ENCODE measurements around the gene GPR37L1.

- TF ChIP-seq EZH2 (IDR thresholded peaks at IDR 0.05; ENCODE audit: borderline replicate concordance, insufficient read depth, low read length, poor library complexity, severe bottlenecking) (no peak), EP300 (conservative IDR thresholded peaks at IDR 0.05; ENCODE audit: poor library complexity, severe bottlenecking) (no peak), POLR2AphosphoS5 (IDR thresholded peaks at IDR 0.05) (no peak), TAF1 (IDR thresholded peaks at IDR 0.05; ENCODE audit: low read depth) (no peak), RAD21 (conservative IDR thresholded peaks at IDR 0.05) (no peak), SMC3 (conservative IDR thresholded peaks at IDR 0.05; ENCODE audit: poor library complexity) (no peak), MXI1 (conservative IDR thresholded peaks at IDR 0.05; ENCODE audit: poor library complexity, severe bottlenecking) (no peak)
- TF ChIP-seq, protein P1, sequence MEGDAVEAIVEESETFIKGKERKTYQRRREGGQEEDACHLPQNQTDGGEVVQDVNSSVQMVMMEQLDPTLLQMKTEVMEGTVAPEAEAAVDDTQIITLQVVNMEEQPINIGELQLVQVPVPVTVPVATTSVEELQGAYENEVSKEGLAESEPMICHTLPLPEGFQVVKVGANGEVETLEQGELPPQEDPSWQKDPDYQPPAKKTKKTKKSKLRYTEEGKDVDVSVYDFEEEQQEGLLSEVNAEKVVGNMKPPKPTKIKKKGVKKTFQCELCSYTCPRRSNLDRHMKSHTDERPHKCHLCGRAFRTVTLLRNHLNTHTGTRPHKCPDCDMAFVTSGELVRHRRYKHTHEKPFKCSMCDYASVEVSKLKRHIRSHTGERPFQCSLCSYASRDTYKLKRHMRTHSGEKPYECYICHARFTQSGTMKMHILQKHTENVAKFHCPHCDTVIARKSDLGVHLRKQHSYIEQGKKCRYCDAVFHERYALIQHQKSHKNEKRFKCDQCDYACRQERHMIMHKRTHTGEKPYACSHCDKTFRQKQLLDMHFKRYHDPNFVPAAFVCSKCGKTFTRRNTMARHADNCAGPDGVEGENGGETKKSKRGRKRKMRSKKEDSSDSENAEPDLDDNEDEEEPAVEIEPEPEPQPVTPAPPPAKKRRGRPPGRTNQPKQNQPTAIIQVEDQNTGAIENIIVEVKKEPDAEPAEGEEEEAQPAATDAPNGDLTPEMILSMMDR (IDR thresholded peaks at IDR 0.05; ENCODE audit: poor library complexity, severe bottlenecking), result no peak
- TF ChIP-seq, protein P2, sequence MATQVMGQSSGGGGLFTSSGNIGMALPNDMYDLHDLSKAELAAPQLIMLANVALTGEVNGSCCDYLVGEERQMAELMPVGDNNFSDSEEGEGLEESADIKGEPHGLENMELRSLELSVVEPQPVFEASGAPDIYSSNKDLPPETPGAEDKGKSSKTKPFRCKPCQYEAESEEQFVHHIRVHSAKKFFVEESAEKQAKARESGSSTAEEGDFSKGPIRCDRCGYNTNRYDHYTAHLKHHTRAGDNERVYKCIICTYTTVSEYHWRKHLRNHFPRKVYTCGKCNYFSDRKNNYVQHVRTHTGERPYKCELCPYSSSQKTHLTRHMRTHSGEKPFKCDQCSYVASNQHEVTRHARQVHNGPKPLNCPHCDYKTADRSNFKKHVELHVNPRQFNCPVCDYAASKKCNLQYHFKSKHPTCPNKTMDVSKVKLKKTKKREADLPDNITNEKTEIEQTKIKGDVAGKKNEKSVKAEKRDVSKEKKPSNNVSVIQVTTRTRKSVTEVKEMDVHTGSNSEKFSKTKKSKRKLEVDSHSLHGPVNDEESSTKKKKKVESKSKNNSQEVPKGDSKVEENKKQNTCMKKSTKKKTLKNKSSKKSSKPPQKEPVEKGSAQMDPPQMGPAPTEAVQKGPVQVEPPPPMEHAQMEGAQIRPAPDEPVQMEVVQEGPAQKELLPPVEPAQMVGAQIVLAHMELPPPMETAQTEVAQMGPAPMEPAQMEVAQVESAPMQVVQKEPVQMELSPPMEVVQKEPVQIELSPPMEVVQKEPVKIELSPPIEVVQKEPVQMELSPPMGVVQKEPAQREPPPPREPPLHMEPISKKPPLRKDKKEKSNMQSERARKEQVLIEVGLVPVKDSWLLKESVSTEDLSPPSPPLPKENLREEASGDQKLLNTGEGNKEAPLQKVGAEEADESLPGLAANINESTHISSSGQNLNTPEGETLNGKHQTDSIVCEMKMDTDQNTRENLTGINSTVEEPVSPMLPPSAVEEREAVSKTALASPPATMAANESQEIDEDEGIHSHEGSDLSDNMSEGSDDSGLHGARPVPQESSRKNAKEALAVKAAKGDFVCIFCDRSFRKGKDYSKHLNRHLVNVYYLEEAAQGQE (IDR thresholded peaks at IDR 0.05; ENCODE audit: borderline replicate concordance), result no peak
Observed at GRCh38 chr1:202075389-202075788, 47.3 kb upstream of the GPR37L1 start.
